GM19351 (cell line): ENCODE data around the gene CLPSL1.

Source experiments
- ATAC-seq: cut with Tn5 transposase; IDR thresholded peaks from one replicate; pipeline ENCODE4 v1.9.1; 2021; ENCODE audit warnings: mild to moderate bottlenecking, moderate library complexity; ENCODE audit not compliant: unreplicated experiment

Gene CLPSL1

GRCh38 chr6:35757456-35758123 lies 23.2 kb upstream of the CLPSL1 start:
- ATAC-seq, result no peak

DNA sequence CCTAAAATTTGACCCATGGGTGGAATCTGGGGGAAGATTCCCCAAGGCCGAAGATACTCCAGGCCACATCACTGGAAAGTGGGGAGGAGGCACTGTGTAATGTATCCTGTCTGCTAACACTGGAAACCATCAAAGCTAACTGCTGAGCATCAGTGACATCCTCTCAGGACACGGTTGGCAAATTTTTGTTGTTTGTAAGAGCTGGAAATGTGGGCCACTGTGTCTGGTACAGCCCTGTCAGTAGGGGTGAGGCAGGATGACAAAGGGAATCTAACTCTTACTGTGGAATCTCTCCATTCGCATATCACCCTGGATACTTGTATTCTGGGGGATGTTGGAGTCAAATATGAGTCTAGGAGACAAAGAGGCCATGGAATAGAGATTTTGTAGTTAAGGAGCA lies 21.4 kb upstream of the CLPSL1 start:
- no peak for ATAC-seq

GRCh38 chr6:35765739-35766138 lies 15.1 kb upstream of the CLPSL1 start:
- ATAC-seq, result no peak

GRCh38 chr6:35769211-35769610 lies 11.6 kb upstream of the CLPSL1 start:
- no peak for ATAC-seq

GRCh38 chr6:35771343-35771627 lies 9.5 kb upstream of the CLPSL1 start:
- ATAC-seq, result no peak

DNA sequence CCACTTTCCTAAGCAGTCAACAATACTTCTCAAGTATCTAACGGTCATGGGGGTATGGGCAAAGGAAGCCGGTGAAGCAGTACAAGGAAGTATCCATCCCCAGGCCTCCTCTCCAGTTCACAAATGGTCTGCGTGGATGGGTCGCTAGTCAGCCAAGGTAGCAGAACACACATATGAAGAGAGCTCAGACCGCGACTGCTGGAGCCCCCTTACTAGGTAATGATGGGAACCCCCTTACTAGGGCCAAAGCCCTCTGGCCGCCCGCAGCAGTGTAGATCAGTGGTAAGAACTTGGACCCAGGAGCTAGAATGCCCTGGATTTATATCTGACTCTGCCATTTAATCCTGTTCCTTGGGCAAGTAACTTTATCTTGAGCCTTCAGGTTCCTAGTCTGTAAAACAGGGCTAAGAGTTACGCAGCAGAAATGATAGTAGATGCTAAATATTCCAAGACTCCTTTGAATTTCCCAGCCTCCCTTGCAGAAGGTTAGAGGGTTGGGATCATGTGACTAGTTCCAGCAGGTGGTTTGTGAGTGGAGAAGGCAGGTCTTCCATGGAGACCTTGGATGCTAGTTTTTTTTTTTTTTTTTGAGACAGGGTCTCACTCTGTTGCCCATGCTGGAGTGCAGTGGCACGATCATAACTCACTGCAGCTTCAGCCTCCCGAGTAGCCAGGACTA lies 6.6 kb upstream of the CLPSL1 start:
- no peak for ATAC-seq

DNA sequence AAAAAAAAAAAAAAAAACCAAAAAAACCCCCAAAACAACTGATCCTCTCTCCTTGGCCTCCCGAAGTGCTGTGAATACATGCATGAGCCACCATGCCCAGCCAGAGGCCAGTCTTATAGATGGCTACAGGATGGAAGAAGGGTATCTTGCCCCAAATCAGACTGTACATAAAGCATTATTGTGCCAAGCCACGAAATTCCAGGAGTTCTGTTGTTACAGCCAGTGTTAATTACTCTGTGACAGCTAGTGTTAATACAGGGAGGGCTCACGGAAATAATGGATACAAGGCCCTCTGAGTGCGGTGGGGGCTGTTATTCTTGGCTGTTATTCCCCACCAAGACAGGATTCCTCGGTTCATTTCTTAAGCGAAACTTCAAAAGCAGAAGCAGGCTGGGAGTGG lies 5.8 kb upstream of the CLPSL1 start:
- no peak for ATAC-seq

GRCh38 chr6:35776364-35777215 lies 4.2 kb upstream of the CLPSL1 start, which contains the start of gene CLPSL2:
Gene CLPSL2, plus strand, starts transcription at chr6:35776598. Its CDS starts 21 bp downstream, at chr6:35776619.
- no peak for ATAC-seq

DNA sequence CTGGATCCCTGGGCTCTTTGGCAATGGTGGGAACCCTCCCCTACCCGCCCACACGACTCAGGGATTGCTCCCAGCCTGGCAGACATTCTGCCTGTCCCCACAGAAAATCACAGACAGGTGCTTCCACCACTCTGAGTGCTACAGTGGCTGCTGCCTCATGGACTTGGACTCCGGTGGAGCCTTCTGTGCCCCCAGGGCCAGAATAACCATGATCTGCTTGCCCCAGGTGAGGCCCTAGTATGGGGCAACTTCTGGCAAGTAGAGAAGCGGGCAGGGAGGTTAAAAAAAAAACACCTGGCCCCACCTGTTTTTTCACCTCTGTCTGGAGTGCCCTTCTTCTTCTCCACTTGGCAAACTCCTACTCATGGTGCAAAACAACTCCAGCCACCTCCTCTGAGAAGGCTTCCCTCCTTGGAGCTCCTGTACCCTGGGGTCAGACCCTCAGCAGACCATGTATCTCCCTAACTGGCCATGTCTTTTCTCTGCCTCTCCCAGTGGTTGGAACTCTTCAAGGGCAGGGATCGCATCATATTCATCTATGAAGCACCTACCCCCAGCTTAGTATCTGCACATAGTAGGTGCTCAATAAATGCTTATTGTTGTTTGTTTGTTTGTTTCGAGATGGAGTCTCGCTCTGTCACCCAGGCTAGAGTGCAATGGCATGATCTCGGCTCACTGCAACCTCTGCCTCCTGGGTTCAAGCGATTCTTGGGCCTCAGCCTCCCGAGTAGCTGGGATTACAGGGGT lies 3.3 kb upstream of the CLPSL1 start:
- no peak for ATAC-seq

DNA sequence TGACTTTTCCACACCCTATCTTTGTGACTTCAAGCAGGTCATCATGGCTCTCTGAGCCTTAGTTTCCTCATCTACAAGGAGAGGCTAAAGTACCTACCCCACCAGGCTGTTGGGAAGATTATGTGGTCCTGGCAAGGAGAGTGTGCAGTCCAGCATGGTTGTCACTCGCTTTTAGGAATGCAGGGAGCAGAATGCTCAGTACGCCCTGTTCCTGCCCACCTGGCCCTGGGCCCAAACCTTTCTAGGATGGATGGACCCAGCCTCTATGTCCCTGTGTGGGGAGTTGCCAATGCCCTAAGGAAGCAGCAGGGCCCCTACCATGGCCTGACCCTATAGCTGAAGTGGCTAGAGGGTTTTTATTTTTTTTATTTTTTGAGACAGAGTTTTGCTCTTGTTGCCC lies 2.4 kb upstream of the CLPSL1 start:
- ATAC-seq, result no peak

- no peak for ATAC-seq
Observed at GRCh38 chr6:35781290-35781689, 471 bp downstream of the CLPSL1 start.

DNA sequence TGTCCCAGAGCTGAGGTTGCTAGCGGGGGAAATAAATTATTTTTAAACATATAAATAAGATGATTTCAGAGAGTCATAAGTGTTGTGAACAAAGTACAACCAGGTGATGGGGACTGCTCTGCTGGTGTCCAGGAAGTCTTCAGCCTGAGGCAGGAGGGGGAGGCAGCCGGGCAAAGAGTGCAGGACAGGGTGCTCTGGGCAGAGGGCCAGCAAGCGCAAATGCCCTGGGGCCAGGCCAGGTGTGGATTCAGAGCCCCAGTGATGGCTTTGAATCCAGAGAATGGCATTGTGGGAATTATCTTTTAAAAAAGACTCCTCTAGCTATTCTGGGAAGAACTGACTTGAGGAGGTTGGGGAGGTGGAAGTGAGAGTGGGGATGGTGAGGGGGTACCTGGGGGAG lies 1.6 kb downstream of the CLPSL1 start:
- no peak for ATAC-seq

DNA sequence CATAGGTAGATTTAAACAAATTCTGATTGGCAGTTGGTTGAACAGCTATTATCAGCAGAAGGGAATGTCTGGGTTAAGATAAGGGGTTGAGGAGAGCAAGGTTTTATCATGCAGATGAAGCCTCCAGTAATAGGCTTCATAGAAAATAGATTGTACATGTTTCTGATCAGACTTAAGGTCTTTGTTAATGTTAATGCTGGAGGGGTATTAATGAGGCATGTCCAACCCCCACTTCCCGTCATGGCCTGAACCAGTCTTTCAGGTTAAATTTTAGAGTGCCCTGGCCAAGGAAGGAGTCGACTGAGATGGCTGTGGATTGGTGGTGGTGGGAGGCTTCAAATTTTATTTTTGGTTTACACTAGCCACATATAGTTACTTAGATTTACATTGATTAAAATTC lies 3.4 kb downstream of the CLPSL1 start:
- no peak for ATAC-seq

DNA sequence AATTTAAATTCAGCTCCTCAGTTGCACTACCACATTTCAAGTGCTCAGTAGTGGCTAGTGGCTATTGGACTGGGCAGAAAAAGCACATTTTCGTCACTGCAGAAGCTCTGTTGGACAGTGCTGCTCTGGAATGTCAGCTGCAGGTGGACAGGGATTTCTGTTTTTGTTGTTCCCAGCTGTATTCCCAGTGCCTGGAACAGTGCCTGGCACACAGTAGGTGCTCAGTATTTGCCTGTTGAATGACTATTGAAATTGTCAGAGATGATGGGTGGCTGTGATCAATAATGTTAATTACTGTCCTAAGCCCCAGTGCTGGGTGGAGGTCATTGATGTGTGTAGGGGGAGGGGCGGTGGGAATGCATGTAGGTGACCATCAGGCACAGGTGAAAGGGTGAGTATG lies 5.5 kb downstream of the CLPSL1 start:
- ATAC-seq, result no peak

DNA sequence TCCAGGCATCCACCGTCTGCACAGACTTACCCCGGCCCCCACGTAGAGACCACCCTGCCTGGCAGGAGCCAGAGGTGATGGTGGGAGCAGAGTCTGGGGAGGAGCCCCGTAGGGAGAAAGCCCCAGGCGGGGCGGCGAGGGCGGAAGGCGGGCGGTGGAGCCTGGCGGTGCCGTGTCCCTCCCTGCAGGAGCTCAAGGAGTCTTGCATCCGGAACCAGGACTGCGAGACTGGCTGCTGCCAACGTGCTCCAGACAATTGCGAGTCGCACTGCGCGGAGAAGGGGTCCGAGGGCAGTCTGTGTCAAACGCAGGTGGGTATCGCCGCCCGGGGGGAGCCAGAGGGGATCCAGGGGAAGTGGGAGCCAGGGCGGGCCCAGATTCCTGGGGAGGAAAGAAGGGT lies 6.0 kb downstream of the CLPSL1 start:
- ATAC-seq, result no peak

DNA sequence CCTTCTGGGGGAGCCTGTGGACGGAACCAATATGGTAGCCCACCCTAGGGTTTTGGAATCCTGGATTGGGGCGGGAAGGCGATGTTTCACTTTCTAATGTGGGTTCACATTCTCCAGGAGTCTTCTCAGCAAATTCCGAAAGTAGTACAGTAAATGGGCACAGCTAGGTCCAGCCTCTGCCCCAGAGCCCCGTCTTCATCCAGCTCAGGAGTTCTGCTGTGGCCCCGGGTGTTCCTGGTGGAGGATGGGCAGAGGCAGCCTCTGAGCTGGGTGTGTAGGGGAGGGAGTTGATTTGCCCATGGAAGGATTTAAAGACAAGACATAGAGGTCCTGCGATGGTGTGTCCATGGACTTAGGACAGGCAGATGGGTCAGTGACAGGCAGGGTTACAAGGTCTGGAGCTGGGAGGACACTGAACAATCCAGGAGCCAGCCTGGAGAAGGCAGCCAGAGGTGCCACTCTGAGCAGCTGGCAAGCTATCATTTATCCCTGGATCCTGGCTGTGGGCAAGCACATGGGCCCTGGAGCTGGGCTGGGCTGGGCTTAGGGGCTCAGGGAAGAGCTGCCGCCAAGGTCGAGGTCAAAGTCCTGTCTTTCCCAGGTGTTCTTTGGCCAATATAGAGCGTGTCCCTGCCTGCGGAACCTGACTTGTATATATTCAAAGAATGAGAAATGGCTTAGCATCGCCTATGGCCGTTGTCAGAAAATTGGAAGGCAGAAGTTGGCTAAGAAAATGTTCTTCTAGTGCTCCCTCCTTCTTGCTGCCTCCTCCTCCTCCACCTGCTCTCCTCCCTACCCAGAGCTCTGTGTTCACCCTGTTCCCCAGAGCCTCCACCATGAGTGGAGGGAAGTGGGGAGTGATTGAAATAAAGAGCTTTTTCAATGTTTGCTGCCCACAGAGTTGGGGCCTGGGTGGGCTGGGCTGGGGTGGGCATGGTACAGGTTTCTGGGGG lies 6.7 kb downstream of the CLPSL1 start:
- no peak for ATAC-seq

DNA sequence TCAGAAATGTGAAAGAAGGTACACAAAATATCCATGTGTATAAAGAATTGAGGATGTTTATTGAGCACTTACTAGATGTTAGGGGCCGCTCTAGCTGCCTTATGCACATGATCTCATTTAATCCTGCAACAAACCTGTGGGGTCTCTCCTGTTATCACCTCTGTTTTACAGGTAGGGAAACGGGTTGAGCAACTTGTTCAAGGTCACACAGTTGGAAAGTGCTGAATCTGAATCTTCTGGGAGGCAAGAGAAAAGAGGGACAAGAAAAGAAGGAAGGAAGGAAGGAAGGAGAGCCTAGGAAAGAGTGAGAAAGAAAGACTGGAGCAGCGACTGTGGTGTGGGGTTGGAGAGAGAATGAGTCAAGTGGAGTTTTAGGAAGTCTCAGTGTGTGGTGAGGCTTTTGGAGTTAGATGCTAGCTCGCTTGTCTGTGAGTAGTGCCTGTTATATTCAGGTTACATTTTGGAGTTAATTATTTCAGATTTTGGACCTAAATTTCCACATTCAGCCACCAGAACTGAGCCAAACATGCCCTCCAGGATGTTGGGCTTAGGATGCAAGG lies 7.7 kb downstream of the CLPSL1 start:
- ATAC-seq, result no peak

DNA sequence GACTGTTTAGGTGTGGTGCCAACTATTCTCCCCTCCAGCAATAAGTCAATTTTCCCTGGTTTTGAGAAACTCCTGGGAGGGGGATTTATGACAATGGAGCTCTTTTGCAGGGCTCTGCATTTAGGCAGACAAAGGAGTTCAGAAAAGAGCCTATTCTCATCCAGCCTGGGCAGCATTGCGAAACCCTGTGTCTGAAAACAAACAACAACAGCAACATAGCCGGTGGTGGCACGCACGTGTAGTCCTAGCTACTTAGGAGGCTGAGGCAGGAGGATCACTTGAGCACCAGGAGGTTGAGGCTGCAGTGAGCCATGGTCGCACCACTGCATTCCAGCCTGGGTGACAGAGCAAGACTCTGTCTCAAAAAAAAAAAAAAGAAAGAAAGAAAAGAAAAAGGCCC lies 9.9 kb downstream of the CLPSL1 start:
- no peak for ATAC-seq

GRCh38 chr6:35794536-35795452 lies 14.0 kb downstream of the CLPSL1 start:
- ATAC-seq, result no peak
